Measurements from ENCODE around the gene EDAR. TPM values are rescaled to one million over a fixed set of nuclear protein-coding genes. Genes with fewer than 3 reads are reported as not detected.

The EDAR gene
- total and polyA plus RNA-seq, 2 of the 8 experiments (the other 6 are each of a cell fraction or from before 2014, with no cell fraction given), result not detected

GRCh38 chr2:108926561-108927380 lies 62.2 kb downstream of the EDAR start:
- no peak overlapping the region for H3K23ac ChIP-seq (ENCODE audit: insufficient read length)
- no peak overlapping the region for H3K9ac ChIP-seq (replicated peaks in 1 of 4; ENCODE audit: extremely low read depth in 1 of 4, low read depth in 3 of 4, low read length in 3 of 4)
- no peak overlapping the region for H2BK12ac ChIP-seq (ENCODE audit: low read depth, low read length)
- no peak overlapping the region for H3K18ac ChIP-seq (ENCODE audit: extremely low read depth, low read length)
- no peak overlapping the region for H2BK5ac ChIP-seq (ENCODE audit: low read depth, low read length)
- H3K27ac ChIP-seq (ENCODE audit: low read depth, low read length), result no peak overlapping the region
- no peak overlapping the region for H2AFZ ChIP-seq (ENCODE audit: low read length)
- no peaks in the 10 kb centered on the region for H3K79me1 ChIP-seq (ENCODE audit: low read depth, low read length)
- FAIRE-seq (no peak), DNase-seq (ENCODE audit: low read depth in 1 of 2, low spot score in 2 of 2) (no peak)
- H4K5ac ChIP-seq (ENCODE audit: insufficient read length, low read depth, low read length), result no peak overlapping the region
- H2BK15ac ChIP-seq (ENCODE audit: low read length), result no peak overlapping the region
- H3K4me3 ChIP-seq (ENCODE audit: extremely low read depth in 1 of 4, insufficient read depth in 2 of 4, low read depth in 3 of 4, low read length in 4 of 4), result no peak overlapping the region
- H4K8ac ChIP-seq (ENCODE audit: extremely low read depth, insufficient read depth, low read length), result no peak overlapping the region
- no peak overlapping the region for H3K14ac ChIP-seq (ENCODE audit: insufficient read length)
- no peak overlapping the region for H4K91ac ChIP-seq (replicated peaks; ENCODE audit: insufficient read length, low read length)
- no peak overlapping the region for H2AK5ac ChIP-seq (ENCODE audit: low read depth, low read length)
- H3K4me1 ChIP-seq (replicated peaks in 1 of 4; ENCODE audit: control insufficient read depth in 3 of 4, insufficient read depth in 4 of 4, low read length in 3 of 4), result no peaks in the 10 kb centered on the region; a peak in 1 of 7 replicates
- no peaks in the 10 kb centered on the region for H3K36me3 ChIP-seq (ENCODE audit: control insufficient read depth in 2 of 4, insufficient read depth in 4 of 4, low read length in 3 of 4)
- ChIA-PET POLR2A (ENCODE audit: partially characterized antibody) (no interaction called here), CTCF (ENCODE audit: partially characterized antibody) (interaction anchor here (0.9 to 4.0 kb wide), 12 partner anchors 11 to 137 kb away, joined by 3 to 38 read pairs (median 4); partner anchors contain the start of gene EDAR)
- H3K23me2 ChIP-seq (ENCODE audit: low read depth, low read length), result no peaks in the 10 kb centered on the region
- no peak overlapping the region for H3K4me2 ChIP-seq (ENCODE audit: insufficient read depth in 1 of 2, low read depth in 2 of 2, low read length in 2 of 2)
- H2BK20ac ChIP-seq (ENCODE audit: low read length), result no peak overlapping the region
- no peaks in the 10 kb centered on the region for H3K79me2 ChIP-seq (ENCODE audit: control insufficient read depth in 1 of 2, insufficient read depth in 2 of 2, low read length in 2 of 2)
- H3K9me3 ChIP-seq (ENCODE audit: insufficient read depth in 2 of 2, low read depth in 1 of 2, low read length in 1 of 2), result no peaks in the 10 kb centered on the region
- H3K4ac ChIP-seq (replicated peaks; ENCODE audit: insufficient read length, low read depth, low read length), result no peak overlapping the region
- no peaks in the 10 kb centered on the region for H3K27me3 ChIP-seq (replicated peaks in 1 of 4; ENCODE audit: control insufficient read depth in 3 of 4, extremely low read depth in 1 of 4, insufficient read depth in 3 of 4, low read length in 3 of 4)
- H4K20me1 ChIP-seq (replicated peaks in 1 of 2; ENCODE audit: control insufficient read depth in 1 of 2, insufficient read depth in 2 of 2, low read length in 2 of 2), result no peaks in the 10 kb centered on the region
- no peak overlapping the region for H2BK120ac ChIP-seq (replicated peaks; ENCODE audit: low read depth, low read length)
- H3K56ac ChIP-seq (replicated peaks; ENCODE audit: insufficient read length, low read depth, low read length), result no peak overlapping the region
- 81% methylated on average over 19 of the region's 20 CpGs; no CpG with 5 or more reads in 1 of the 2 experiments for WGBS, 2 experiments (ENCODE audit: extremely low coverage in 1 of 2, insufficient coverage in 1 of 2, insufficient read length in 1 of 2, insufficient replicate concordance in 2 of 2, low coverage in 1 of 2, low lambda C conversion rate in 2 of 2, missing lambda C conversion rate in 1 of 2)
- TF ChIP-seq FOSL1 (IDR thresholded peaks at IDR 0.05; ENCODE audit: insufficient read depth, low read depth, low read length) (no peak), JUND (IDR thresholded peaks at IDR 0.05; ENCODE audit: low read length) (no peak), KDM1A (IDR thresholded peaks at IDR 0.05; ENCODE audit: borderline replicate concordance, low read length) (no peak), HDAC2 (IDR thresholded peaks at IDR 0.05; ENCODE audit: borderline replicate concordance in 1 of 2, low read depth in 2 of 2, low read length in 2 of 2) (no peak), RXRA (IDR thresholded peaks at IDR 0.05; ENCODE audit: insufficient read depth, low read depth, low read length) (no peak), RAD21 (IDR thresholded peaks at IDR 0.05 in 1 of 2, conservative IDR thresholded peaks at IDR 0.05 in 1 of 2; ENCODE audit: low read depth in 2 of 2, low read length in 2 of 2) (no peak), RFX5 (IDR thresholded peaks at IDR 0.05; ENCODE audit: borderline replicate concordance, low read depth, low read length) (no peak), ATF2 (IDR thresholded peaks at IDR 0.05; ENCODE audit: low read length) (no peak), SUZ12 (IDR thresholded peaks at IDR 0.05; ENCODE audit: low read length) (no peak)

Data from H1 (cell line).